ENCODE measurements around the gene ADCY10.
A peak's percentile ranks its signal among the peaks of the same experiment; 100 is the strongest.
"Not testable (repeated sequence)": the region's sequence is repeated elsewhere in the genome, so short reads cannot be mapped to it uniquely, and the experiment has no call there.

The ADCY10 gene

GRCh38 chr1:167913895-167914496, at the start of gene ADCY10:
Gene ADCY10 (minus strand): TSS chr1:167914134. CDS start chr1:167905140, 8,994 bp downstream.
- DNase-seq = no peak

GRCh38 chr1:167957710-167958109, 43.8 kb upstream of the ADCY10 start:
- no peak for DNase-seq

- DNase-seq = no peak
Observed at GRCh38 chr1:167955915-167956314, 42.0 kb upstream of the ADCY10 start.

- no peak for DNase-seq
Observed at GRCh38 chr1:167950569-167950968, 36.6 kb upstream of the ADCY10 start.

- no peak for DNase-seq
Observed at GRCh38 chr1:167949785-167950184, 35.9 kb upstream of the ADCY10 start.

GRCh38 chr1:167947733-167948132, 33.8 kb upstream of the ADCY10 start:
- DNase-seq = no peak

- DNase-seq = no peak
Observed at GRCh38 chr1:167943541-167943940, 29.6 kb upstream of the ADCY10 start.

GRCh38 chr1:167940264-167940663, 26.3 kb upstream of the ADCY10 start:
- DNase-seq = no peak

- DNase-seq = peak; percentile 21
Observed at GRCh38 chr1:167938080-167938636, 24.2 kb upstream of the ADCY10 start.

- DNase-seq = no peak
Observed at GRCh38 chr1:167937709-167938010, 23.7 kb upstream of the ADCY10 start.

GRCh38 chr1:167936930-167937708, 23.2 kb upstream of the ADCY10 start, which contains the start of gene MPC2:
Gene MPC2 (minus strand): TSS chr1:167937072. CDS start chr1:167935841, 1,231 bp downstream.
- peak; percentile 73 for DNase-seq

- DNase-seq = peak; percentile 99
Observed at GRCh38 chr1:167936068-167936929, 22.4 kb upstream of the ADCY10 start, which contains the start of gene DCAF6. Gene DCAF6 (plus strand): TSS chr1:167936683. CDS start chr1:167936912, 229 bp downstream.

- DNase-seq = peak; percentile 63
Observed at GRCh38 chr1:167935216-167936067, 21.5 kb upstream of the ADCY10 start.

- DNase-seq = no peak
Observed at GRCh38 chr1:167934426-167935215, 20.7 kb upstream of the ADCY10 start.

- no peak for DNase-seq
Observed at GRCh38 chr1:167933788-167934187, 19.9 kb upstream of the ADCY10 start.

GRCh38 chr1:167929725-167930124, 15.8 kb upstream of the ADCY10 start:
- DNase-seq = no peak

GRCh38 chr1:167928919-167929318, 15.0 kb upstream of the ADCY10 start:
- DNase-seq = not testable (repeated sequence)

- no peak for DNase-seq
Observed at GRCh38 chr1:167928457-167928852, 14.5 kb upstream of the ADCY10 start.

- DNase-seq = no peak
Observed at GRCh38 chr1:167927046-167927754, 13.3 kb upstream of the ADCY10 start.

- DNase-seq = no peak
Observed at GRCh38 chr1:167926486-167926997, 12.6 kb upstream of the ADCY10 start.
